ENCODE data around the gene AGBL4. TPM values are rescaled to one million over a fixed set of nuclear protein-coding genes. Genes with fewer than 3 reads are reported as not detected.

The AGBL4 gene
- total RNA-seq, 1 donor from 2014 or later: 0.40 TPM

DNA sequence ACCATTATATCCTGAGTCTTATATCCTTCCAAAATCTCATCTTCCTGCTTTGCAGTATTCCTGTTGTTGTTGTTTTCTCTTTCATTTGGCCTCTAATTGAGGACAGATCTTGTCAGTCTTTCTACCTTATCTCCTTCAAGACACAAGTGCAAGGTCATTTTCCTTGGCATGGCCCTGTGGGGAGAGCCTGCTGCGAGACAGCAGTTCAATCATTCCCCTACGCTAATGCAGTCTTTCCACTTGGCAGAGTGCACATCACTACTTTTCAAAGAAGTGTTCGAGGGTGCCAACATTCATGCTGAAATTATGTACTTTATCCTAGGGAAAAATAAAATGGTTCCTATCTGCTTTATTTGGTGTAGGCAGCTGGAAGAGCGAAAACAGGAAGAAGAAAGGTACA is 1421.4 kb downstream of the AGBL4 start:
- no peak for DNase-seq (ENCODE audit: low read depth in 2 of 2)

GRCh38 chr1:48600182-48600581 is 1423.6 kb downstream of the AGBL4 start:
- no peak for DNase-seq (ENCODE audit: low read depth in 2 of 2)

GRCh38 chr1:48597663-48598062 is 1426.1 kb downstream of the AGBL4 start:
- DNase-seq (ENCODE audit: low read depth in 2 of 2): no peak

DNA sequence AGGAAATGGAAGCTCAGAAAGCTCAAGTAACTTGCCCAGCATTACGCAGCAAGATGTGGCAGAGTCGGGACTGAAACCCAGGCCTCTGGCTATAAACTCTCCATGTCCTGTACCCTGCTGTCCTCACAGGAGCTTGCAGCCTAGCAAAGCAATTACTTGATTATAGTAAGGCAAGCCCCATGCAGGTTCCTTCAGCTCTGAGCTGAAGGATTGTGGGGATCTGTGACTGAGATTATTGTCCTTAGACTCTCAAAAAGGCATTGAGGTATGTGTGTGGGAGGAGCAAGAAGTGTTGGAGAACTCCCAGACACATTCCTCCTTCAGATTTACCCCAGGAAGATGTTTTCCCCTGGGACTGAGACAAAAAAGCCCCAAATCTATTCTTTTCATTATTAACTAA is 1427.7 kb downstream of the AGBL4 start:
- DNase-seq (ENCODE audit: low read depth in 2 of 2): no peak

DNA sequence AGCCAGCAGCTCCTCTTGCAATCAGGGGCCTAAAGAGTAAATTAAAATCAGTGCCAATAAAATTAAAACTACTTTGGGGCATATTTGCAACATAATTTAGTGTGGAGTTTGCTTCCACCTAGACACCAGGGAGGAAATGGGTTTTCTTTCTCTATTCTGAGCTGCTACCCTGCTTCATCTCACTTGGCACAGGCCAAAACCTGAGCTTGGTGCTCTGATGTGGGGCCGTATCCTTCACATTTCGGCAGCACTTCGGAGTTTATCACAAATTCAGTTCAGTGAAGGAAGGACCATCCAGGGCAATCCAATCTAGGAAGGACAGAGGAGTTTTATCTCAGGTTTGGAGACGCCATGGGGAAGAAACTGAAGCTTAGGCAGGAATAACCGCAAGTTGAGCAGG is 1428.1 kb downstream of the AGBL4 start:
- no peak for DNase-seq (ENCODE audit: low read depth in 2 of 2)

- DNase-seq (ENCODE audit: low read depth in 2 of 2): no peak
Observed at GRCh38 chr1:48592330-48592729, 1431.4 kb downstream of the AGBL4 start.

DNA sequence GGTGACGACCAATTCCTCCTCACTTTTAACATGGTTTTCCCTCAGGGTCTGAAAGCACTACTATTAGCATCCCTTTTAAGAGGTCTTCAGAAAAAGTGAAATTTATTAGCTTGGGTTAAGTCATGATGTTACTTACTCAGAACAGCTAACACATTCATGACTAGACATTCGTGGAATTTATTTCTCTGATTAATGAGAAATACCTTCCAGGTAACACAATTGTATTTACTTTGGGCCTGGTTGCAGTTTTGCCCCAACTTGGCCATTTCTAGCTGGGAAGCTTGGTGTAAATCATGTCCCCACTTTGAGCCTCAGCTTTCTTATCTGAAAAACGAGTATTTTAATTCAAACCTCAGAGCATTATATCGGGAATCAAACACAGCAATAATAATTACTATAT is 1432.6 kb downstream of the AGBL4 start:
- no peak for DNase-seq (ENCODE audit: low read depth in 2 of 2)

- no peak for DNase-seq (ENCODE audit: low read depth in 2 of 2)
Observed at GRCh38 chr1:48588061-48588460, 1435.7 kb downstream of the AGBL4 start.

GRCh38 chr1:48582408-48582807 is 1441.3 kb downstream of the AGBL4 start:
- DNase-seq (ENCODE audit: low read depth in 2 of 2): no peak

DNA sequence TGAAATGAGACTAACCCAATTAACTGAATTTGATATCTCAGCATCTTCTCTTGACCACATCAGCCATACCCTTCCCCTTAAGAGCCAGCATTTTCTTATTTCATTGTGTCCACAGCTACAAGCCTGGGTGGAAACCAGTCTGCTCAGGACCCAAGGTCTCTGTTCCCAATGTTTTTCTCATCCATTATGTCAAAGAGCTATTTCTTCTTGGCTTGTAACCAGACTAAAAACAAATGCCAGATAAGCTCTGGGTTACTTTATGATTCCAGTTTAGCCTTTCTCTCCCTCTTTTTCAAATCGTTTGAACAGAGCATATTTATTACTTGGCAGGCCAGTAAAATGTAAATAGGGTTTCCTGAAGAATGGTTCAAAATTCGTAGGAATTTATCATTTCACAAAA is 1442.5 kb downstream of the AGBL4 start:
- peak in 1 of 2 donors; percentile 25 for DNase-seq (ENCODE audit: low read depth in 2 of 2)

- DNase-seq (ENCODE audit: low read depth in 2 of 2): no peak
Observed at GRCh38 chr1:48576565-48576964, 1447.2 kb downstream of the AGBL4 start.

GRCh38 chr1:48572646-48573258 is 1451.0 kb downstream of the AGBL4 start:
- DNase-seq (ENCODE audit: low read depth in 2 of 2): peak; percentile 32 to 53

GRCh38 chr1:48572134-48572533 is 1451.6 kb downstream of the AGBL4 start:
- no peak for DNase-seq (ENCODE audit: low read depth in 2 of 2)

GRCh38 chr1:48571303-48571987 is 1452.3 kb downstream of the AGBL4 start:
- DNase-seq (ENCODE audit: low read depth in 2 of 2): no peak

DNA sequence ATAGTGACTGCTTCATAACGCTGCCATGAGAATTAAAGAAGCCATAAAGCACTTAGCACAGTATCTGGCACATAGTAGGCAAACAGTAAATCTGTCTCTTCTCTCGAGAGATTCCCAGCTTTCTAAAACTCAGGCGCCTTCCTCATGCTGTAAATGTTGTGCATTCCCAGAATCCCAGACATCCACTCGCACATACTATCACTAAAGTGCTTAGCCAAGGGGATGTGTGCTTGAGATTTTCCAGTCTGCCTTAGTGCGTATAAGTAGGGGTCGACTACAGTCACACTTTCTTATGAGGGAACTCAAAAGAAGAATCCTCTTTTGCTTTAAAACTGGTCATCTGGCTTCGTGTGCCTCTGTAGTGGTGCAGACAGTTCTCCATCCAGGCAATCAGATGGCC is 1453.2 kb downstream of the AGBL4 start:
- DNase-seq (ENCODE audit: low read depth in 2 of 2): no peak

DNA sequence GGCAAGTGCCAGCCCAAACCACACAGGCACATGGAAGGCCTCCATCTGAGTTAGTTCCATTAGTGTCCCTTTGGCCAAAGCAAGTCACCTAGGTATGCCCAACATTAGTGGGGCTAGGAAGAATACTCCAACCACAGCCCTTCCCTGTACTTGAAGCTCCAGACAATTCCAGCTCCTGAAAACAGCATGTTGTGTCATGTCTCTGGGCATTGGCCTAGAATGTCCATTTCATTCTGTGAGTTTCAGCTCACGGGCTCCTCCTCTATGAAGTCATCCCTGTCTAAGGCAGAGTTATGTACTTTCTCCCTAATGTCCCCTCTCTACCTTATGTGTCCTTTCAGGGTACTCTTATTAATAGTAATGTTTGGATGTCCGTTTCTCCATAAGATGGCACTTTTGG is 1455.3 kb downstream of the AGBL4 start:
- DNase-seq (ENCODE audit: low read depth in 2 of 2): no peak

DNA sequence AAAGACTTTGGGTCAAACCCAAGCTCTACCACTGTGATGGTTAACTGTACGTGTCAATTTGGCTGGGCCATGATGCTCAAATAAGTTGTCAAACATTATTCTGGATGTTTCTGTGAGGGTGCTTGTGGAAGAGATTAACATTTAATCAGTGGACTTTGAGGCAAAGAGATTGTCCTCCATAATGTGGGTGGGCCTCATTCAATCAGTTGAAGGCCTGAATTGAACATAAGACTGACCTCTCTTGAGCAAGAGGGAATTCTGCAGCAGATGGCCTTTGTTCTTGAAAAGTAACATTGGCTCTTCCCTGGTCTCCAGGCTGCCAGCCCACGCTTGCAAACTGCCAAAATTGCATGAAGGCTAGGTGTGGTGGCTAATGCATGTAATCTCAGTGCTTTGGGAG is 1457.3 kb downstream of the AGBL4 start:
- no peak for DNase-seq (ENCODE audit: low read depth in 2 of 2)

GRCh38 chr1:48563021-48563420 is 1460.7 kb downstream of the AGBL4 start:
- no peak for DNase-seq (ENCODE audit: low read depth in 2 of 2)

DNA sequence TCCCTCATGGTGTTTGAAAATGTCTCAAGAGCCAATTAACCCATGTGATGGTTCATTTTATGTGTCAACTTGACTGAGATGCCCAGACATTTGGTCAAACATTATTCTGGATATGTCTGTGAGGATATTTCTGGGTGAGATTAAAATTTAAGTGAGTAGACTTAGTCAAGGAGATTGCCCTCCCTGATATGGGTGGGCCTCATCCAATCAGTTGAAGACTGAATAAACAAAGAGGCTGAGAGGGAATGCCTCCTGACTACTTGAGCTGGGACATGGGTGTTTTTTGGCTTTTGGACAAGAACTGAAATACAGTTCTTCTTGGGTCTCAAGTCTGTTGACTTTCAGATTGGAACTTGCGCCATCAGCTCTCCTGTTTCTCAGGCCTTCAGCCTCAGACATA is 1462.3 kb downstream of the AGBL4 start:
- no peak for DNase-seq (ENCODE audit: low read depth in 2 of 2)

DNA sequence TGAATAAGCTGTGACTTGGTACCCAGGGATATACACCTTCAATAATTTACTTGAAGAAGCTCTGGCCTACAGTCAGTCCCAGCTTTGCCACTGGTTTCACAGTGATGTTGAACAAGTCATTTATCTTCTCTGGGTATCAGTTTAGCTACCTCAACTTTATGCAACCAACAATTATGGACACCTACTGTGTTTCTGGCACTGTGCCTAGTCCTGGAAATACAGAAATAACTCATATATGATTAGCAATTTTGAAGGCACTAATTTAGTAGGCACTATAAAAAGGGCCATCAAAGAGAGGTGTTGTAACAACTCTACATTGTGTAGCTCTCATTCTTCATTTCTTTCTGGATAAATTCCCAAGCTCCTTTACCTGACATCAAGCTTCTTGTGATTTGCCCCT is 1463.2 kb downstream of the AGBL4 start:
- no peak for DNase-seq (ENCODE audit: low read depth in 2 of 2)

GRCh38 chr1:48560116-48560515 is 1463.6 kb downstream of the AGBL4 start:
- DNase-seq (ENCODE audit: low read depth in 2 of 2): no peak

DNA sequence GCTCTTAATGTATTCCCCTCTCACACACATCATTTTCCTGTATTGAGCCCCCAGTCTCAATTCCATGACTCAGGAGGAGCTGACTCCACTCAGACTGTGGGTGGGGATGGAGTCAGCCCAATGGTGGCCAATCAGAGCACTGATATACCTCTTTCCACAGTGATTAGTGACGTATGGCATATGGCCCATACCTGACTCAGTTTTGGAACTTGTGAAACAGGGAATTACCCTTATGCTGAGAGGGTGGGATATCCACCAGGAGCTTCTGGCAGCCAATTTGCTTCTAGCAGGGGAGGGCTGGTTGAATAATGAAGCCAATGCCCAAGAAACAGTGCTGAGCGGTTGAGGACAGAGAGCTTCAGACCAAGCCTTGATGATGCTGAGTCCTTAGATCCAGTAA is 1465.4 kb downstream of the AGBL4 start:
- no peak for DNase-seq (ENCODE audit: low read depth in 2 of 2)

GRCh38 chr1:48556186-48556850 is 1467.4 kb downstream of the AGBL4 start:
- no peak for DNase-seq (ENCODE audit: low read depth in 2 of 2)
